ENCODE data around the gene TSEN15.

Gene TSEN15

GRCh38 chr1:184110272-184111204, 59.0 kb downstream of the TSEN15 start:
- no peak for DNase-seq

- no peak for DNase-seq
Measured at GRCh38 chr1:184112176-184112948, 60.8 kb downstream of the TSEN15 start.

DNA sequence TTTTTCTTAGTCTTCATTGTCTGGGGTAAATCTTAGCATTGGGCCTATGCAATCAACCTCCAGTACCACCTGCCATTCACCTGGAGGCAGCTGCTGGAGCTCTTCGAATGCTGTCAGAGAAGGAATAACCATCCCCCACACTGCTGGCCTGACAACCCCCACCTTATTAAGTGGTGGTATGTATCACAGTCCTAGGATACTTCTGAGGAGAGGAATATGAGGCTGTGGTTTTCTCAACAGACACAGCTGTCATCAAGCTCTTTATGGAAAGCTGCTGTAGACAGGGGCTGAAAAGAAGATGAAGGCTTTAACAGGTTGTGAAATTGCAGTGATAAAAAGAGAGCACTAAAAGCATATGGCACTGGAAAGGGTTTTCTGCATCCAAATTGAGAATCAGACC, 61.7 kb downstream of the TSEN15 start:
- no peak for DNase-seq

DNA sequence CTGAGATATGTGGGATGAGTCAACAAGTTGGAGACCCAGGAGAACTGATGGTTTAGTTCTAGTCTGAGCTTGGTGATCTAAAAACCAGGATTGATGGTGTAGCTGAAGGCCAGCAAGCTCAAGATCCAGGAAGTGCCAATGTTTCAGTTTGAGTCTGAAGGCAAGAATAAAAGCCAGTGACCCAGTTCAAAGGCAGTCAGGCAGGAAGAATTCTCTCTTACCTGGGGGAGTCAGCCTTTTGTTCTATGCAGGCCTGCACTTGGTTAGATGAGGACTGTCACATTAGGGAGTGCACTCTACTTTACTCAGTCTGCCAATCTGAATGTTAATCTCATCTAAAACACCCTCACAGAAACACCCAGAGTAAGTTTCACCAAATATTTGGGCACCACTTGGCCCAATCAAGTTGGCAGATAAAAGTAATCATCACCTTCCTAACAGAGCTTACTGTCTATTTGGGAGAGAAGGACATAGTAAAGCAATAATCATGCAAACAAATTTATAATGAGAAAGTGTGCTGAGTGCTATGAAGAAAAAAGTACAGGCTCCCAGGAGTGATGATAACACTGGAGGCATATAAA, 63.4 kb downstream of the TSEN15 start:
- DNase-seq: no peak

- DNase-seq: no peak
Measured at GRCh38 chr1:184116287-184116686, 64.8 kb downstream of the TSEN15 start.

GRCh38 chr1:184118046-184118445, 66.5 kb downstream of the TSEN15 start:
- no peak for DNase-seq
